Neuronal stem cell (in vitro differentiated cells): ENCODE measurements around the gene NDEL1.

Experiments
- DNase-seq: peaks from one replicate; pipeline ENCODE4 v3.0.0-alpha.2; 2013; ENCODE audit warnings: low spot score
- H2AFZ ChIP-seq: one replicate; pipeline ENCODE4 v1.6.1; 2013; ENCODE audit warnings: mild to moderate bottlenecking, low read length, inconsistent platforms
- H2AK5ac ChIP-seq: 2 replicates; pipeline ENCODE4 v1.6.1; 2013; ENCODE audit warnings: low read depth, mild to moderate bottlenecking, inconsistent platforms, low read length, moderate library complexity, mixed read lengths
- H2BK120ac ChIP-seq: 2 replicates; pipeline ENCODE4 v1.6.1; 2013; ENCODE audit warnings: low read depth, mild to moderate bottlenecking, inconsistent platforms, low read length, moderate library complexity, mixed read lengths
- H2BK12ac ChIP-seq: one replicate; pipeline ENCODE4 v1.6.1; 2013; ENCODE audit warnings: low read length, inconsistent platforms
- H2BK15ac ChIP-seq: 2 replicates; pipeline ENCODE4 v1.6.1; 2013; ENCODE audit warnings: mild to moderate bottlenecking, low read length, inconsistent platforms, mixed read lengths
- H2BK5ac ChIP-seq: one replicate; pipeline ENCODE4 v1.6.1; 2013; ENCODE audit warnings: inconsistent platforms, mild to moderate bottlenecking, low read length, moderate library complexity
- H3K14ac ChIP-seq: one replicate; pipeline ENCODE4 v1.6.1; 2013; ENCODE audit warnings: low read length, inconsistent platforms
- H3K18ac ChIP-seq: 2 replicates; pipeline ENCODE4 v1.6.1; 2013; ENCODE audit warnings: low read length, inconsistent platforms
- H3K23ac ChIP-seq: 2 replicates; pipeline ENCODE4 v1.6.1; 2013; ENCODE audit warnings: low read depth, mild to moderate bottlenecking, mixed read lengths, low read length, inconsistent platforms; ENCODE audit not compliant: poor library complexity
- H3K27ac ChIP-seq: replicated peaks from 3 replicates; pipeline ENCODE4 v1.5.1; 2013; ENCODE audit warnings: low read length, inconsistent platforms
- H3K27me3 ChIP-seq, 3 experiments: 2 replicates each; pipeline ENCODE4 v1.6.1; 2013; ENCODE audit warnings: low read length in 3 of 3, mild to moderate bottlenecking in 2 of 3, inconsistent platforms in 1 of 3, low read depth in 1 of 3, mixed read lengths in 1 of 3, moderate library complexity in 1 of 3; ENCODE audit not compliant: control insufficient read depth in 3 of 3, insufficient read depth in 3 of 3
- H3K36me3 ChIP-seq, 2 donors: replicated peaks in 1 of 2; 2 replicates each; pipeline ENCODE4 v1.6.1; 2013; ENCODE audit warnings: low read length in 2 of 2; ENCODE audit not compliant: control insufficient read depth in 2 of 2, insufficient read depth in 2 of 2
- H3K4ac ChIP-seq: 2 replicates; pipeline ENCODE4 v1.6.1; 2013; ENCODE audit warnings: inconsistent platforms, mild to moderate bottlenecking, low read length, moderate library complexity
- H3K4me1 ChIP-seq, 2 donors: 1 replicate in 1 of 2; 2 replicates in 1 of 2; pipeline ENCODE4 v1.6.1; 2013; ENCODE audit warnings: low read length in 2 of 2, low read depth in 1 of 2; ENCODE audit not compliant: control insufficient read depth in 2 of 2, insufficient read depth in 1 of 2
- H3K4me2 ChIP-seq: one replicate; pipeline ENCODE4 v1.6.1; 2013; ENCODE audit warnings: mild to moderate bottlenecking, low read length, inconsistent platforms; ENCODE audit not compliant: insufficient read depth, poor library complexity, severe bottlenecking
- H3K4me3 ChIP-seq, 2 donors: 2 replicates each; pipeline ENCODE4 v1.5.1; 2013; ENCODE audit warnings: low read length in 2 of 2, mild to moderate bottlenecking in 2 of 2, inconsistent platforms in 1 of 2, moderate library complexity in 1 of 2
- H3K79me1 ChIP-seq: one replicate; pipeline ENCODE4 v1.6.1; 2013; ENCODE audit warnings: low read depth, mild to moderate bottlenecking, inconsistent platforms, low read length, moderate library complexity
- H3K9ac ChIP-seq: one replicate; pipeline ENCODE4 v1.6.1; 2013; ENCODE audit warnings: mild to moderate bottlenecking, low read depth, low read length, inconsistent platforms; ENCODE audit not compliant: poor library complexity
- H3K9me3 ChIP-seq, 2 donors: replicated peaks in 1 of 2; 2 replicates each; pipeline versions ENCODE3 to v1.6.1; 2013; ENCODE audit warnings: low read length in 2 of 2, mild to moderate bottlenecking in 2 of 2, inconsistent platforms in 1 of 2, low read depth in 1 of 2, mixed read lengths in 1 of 2, moderate library complexity in 1 of 2; ENCODE audit not compliant: control insufficient read depth in 2 of 2, insufficient read depth in 1 of 2
- H4K8ac ChIP-seq: one replicate; pipeline ENCODE4 v1.6.1; 2013; ENCODE audit warnings: low read depth, mild to moderate bottlenecking, inconsistent platforms, low read length, moderate library complexity
- H4K91ac ChIP-seq: one replicate; pipeline ENCODE4 v1.6.1; 2013; ENCODE audit warnings: low read length, low read depth, mild to moderate bottlenecking, inconsistent platforms; ENCODE audit not compliant: poor library complexity
- WGBS, 2 donors: extraction: QIAGEN DNeasy Blood & Tissue Kit; methylation state at CpG; one replicate each; pipeline ENCODE4 v1.1.7; 2013; ENCODE audit warnings: missing lambda C conversion rate in 2 of 2, mixed read lengths in 1 of 2; ENCODE audit not compliant: insufficient read length in 2 of 2, insufficient replicate concordance in 1 of 2; ENCODE audit errors: extremely low coverage in 2 of 2; 5-methylcytosine and 5-hydroxymethylcytosine counted together

Gene NDEL1

GRCh38 chr17:8441690-8442089 is 6.0 kb downstream of the NDEL1 start:
- H3K27ac ChIP-seq = no peak overlapping the region
- H4K8ac ChIP-seq = no peak overlapping the region
- no peak overlapping the region for H2BK120ac ChIP-seq
- H3K4me3 ChIP-seq = no peak overlapping the region
- peaks cover 7 to 36% of the 10 kb centered on the region in 2 donors for H3K36me3 ChIP-seq
- no peak overlapping the region for H2BK12ac ChIP-seq
- H4K91ac ChIP-seq = no peak overlapping the region
- WGBS, 2 donors = no CpG with 5 or more reads among the region's 2 CpGs
- no peak overlapping the region for H2AFZ ChIP-seq
- H3K4me1 ChIP-seq = peaks cover 5 to 25% of the 10 kb centered on the region in 2 donors
- no peak overlapping the region for H3K18ac ChIP-seq
- H2BK15ac ChIP-seq = no peak overlapping the region
- H3K23ac ChIP-seq = no peak overlapping the region
- no peak overlapping the region for H3K14ac ChIP-seq
- no peaks in the 10 kb centered on the region for H3K9me3 ChIP-seq
- H3K4me2 ChIP-seq = no peak overlapping the region
- H3K27me3 ChIP-seq = no peaks in the 10 kb centered on the region
- no peak overlapping the region for H2AK5ac ChIP-seq
- H3K79me1 ChIP-seq = peaks cover 5% of the 10 kb centered on the region
- no peak overlapping the region for H2BK5ac ChIP-seq
- H3K4ac ChIP-seq = no peak overlapping the region
- DNase-seq = no peak
- no peak overlapping the region for H3K9ac ChIP-seq

GRCh38 chr17:8442310-8442709 is 6.6 kb downstream of the NDEL1 start:
- Histone ChIP-seq H3K4me1 (peaks cover 4 to 25% of the 10 kb centered on the region in 2 donors), H3K4me2 (no peak overlapping the region), H2AFZ (no peak overlapping the region), H2BK12ac (no peak overlapping the region), H4K8ac (no peak overlapping the region), H4K91ac (no peak overlapping the region), H3K4me3 (no peak overlapping the region), H3K27ac (no peak overlapping the region), H3K4ac (no peak overlapping the region), H2BK120ac (no peak overlapping the region), H3K23ac (no peak overlapping the region), H3K9ac (no peak overlapping the region), H2BK15ac (no peak overlapping the region), H3K79me1 (peaks cover 4% of the 10 kb centered on the region), H3K18ac (no peak overlapping the region), H2BK5ac (no peak overlapping the region), H3K27me3 (no peaks in the 10 kb centered on the region), H3K14ac (no peak overlapping the region), H2AK5ac (no peak overlapping the region), H3K36me3 (peaks cover 8 to 41% of the 10 kb centered on the region in 2 donors), H3K9me3 (no peaks in the 10 kb centered on the region)
- DNase-seq = no peak
- no CpG with 5 or more reads among the region's 2 CpGs for WGBS, 2 donors

GRCh38 chr17:8443756-8444155 is 8.1 kb downstream of the NDEL1 start:
- Histone ChIP-seq H3K9ac (no peak overlapping the region), H2BK12ac (no peak overlapping the region), H2BK120ac (no peak overlapping the region), H3K4me2 (no peak overlapping the region), H3K79me1 (peaks cover 4% of the 10 kb centered on the region), H3K9me3 (no peaks in the 10 kb centered on the region), H4K91ac (no peak overlapping the region), H3K4me3 (no peak overlapping the region), H3K14ac (no peak overlapping the region), H2BK5ac (no peak overlapping the region), H3K4me1 (peaks cover 4 to 25% of the 10 kb centered on the region in 2 donors), H3K27me3 (no peaks in the 10 kb centered on the region), H3K4ac (no peak overlapping the region), H3K27ac (no peak overlapping the region), H3K36me3 (peaks cover 5 to 49% of the 10 kb centered on the region in 2 donors), H3K23ac (no peak overlapping the region), H2BK15ac (no peak overlapping the region), H3K18ac (no peak overlapping the region), H2AFZ (no peak overlapping the region), H2AK5ac (no peak overlapping the region), H4K8ac (no peak overlapping the region)
- WGBS, 2 donors = no CpG with 5 or more reads among the region's 7 CpGs
- no peak for DNase-seq

GRCh38 chr17:8444494-8444893 is 8.8 kb downstream of the NDEL1 start:
- H3K18ac ChIP-seq = no peak overlapping the region
- no peak overlapping the region for H3K4me3 ChIP-seq
- H3K9ac ChIP-seq = no peak overlapping the region
- no peak overlapping the region for H2BK5ac ChIP-seq
- H3K79me1 ChIP-seq = peaks cover 4% of the 10 kb centered on the region
- no peak overlapping the region for H2BK120ac ChIP-seq
- DNase-seq = no peak
- H2BK12ac ChIP-seq = no peak overlapping the region
- H3K4ac ChIP-seq = no peak overlapping the region
- no peak overlapping the region for H2AK5ac ChIP-seq
- no peak overlapping the region for H3K14ac ChIP-seq
- H3K4me2 ChIP-seq = no peak overlapping the region
- H3K23ac ChIP-seq = no peak overlapping the region
- H4K91ac ChIP-seq = no peak overlapping the region
- H2AFZ ChIP-seq = no peak overlapping the region
- no CpG with 5 or more reads among the region's 4 CpGs for WGBS, 2 donors
- H3K27me3 ChIP-seq = no peaks in the 10 kb centered on the region
- H4K8ac ChIP-seq = no peak overlapping the region
- H3K9me3 ChIP-seq = no peaks in the 10 kb centered on the region
- peaks cover 5 to 55% of the 10 kb centered on the region in 2 donors for H3K36me3 ChIP-seq
- H2BK15ac ChIP-seq = no peak overlapping the region
- H3K27ac ChIP-seq = no peak overlapping the region
- H3K4me1 ChIP-seq = peaks cover 4 to 25% of the 10 kb centered on the region in 2 donors
